Measurements from ENCODE around the gene AOAH. TPM values are rescaled to one million over a fixed set of nuclear protein-coding genes. Genes with fewer than 3 reads are reported as not detected.

The AOAH gene
- total RNA-seq, 1 donor = not detected

- no peak for DNase-seq (ENCODE audit: low read depth)
- no peak overlapping the region for H3K4me3 ChIP-seq (ENCODE audit: low read depth, low read length)
- TF ChIP-seq CTCF (IDR thresholded peaks at IDR 0.05; ENCODE audit: insufficient read depth, low read depth, low read length) = no peak
Observed at GRCh38 chr7:36602511-36602910, 121.8 kb downstream of the AOAH start.

DNA sequence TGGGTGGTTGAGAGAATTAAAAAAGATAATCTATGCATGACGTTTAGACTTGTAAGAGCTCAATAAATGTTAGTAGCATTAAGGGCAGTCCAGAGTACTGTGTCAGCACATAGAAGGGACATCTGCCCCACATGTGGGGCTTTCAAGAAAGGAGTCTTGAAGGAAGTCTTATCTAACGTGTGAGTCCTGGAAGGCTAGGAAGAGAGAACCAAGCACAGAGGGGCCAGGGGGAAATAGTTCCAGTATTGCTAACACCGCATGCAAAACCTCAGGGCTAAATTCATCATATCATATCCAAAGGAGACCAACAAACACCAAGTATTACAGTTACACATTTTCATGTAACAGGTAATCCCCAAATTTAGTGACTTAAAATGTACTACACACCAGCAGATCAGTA, 122.7 kb downstream of the AOAH start:
- DNase-seq (ENCODE audit: low read depth) = no peak
- no peak overlapping the region for H3K4me3 ChIP-seq (ENCODE audit: low read depth, low read length)
- no peak for TF ChIP-seq CTCF (IDR thresholded peaks at IDR 0.05; ENCODE audit: insufficient read depth, low read depth, low read length)

DNA sequence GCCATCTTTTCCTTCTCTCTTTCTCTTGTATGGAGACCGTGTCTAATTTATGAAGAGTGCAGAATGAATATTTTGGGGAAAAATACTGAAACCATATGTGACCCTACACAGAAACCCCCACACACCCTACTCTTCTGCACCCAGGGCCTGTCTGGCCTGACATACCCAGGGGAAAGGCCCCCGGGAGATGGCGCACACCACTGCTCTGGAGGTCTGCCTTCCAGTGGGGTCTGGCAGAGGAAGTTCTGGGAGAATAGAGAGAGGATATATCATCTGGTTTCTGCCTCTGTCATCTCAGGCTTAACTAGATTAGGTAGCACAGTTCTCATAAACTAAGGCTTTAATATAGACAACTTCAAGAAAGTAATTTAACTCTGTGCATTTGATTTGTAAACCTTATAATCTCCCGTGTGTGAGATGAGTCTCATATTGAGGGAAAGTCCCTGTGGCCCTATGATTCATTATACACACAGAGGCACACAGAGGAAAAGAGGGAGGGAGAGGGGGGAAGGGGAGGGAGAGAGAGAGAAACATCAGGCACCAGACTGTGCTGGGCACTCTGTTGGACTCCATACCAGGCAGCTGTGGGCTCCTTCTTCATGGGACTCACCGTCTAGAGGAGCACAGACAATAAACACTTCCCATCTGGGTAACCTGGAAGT, 123.3 kb downstream of the AOAH start:
- TF ChIP-seq CTCF (IDR thresholded peaks at IDR 0.05; ENCODE audit: insufficient read depth, low read depth, low read length) = no peak
- no peak overlapping the region for H3K4me3 ChIP-seq (ENCODE audit: low read depth, low read length)
- DNase-seq (ENCODE audit: low read depth) = no peak

DNA sequence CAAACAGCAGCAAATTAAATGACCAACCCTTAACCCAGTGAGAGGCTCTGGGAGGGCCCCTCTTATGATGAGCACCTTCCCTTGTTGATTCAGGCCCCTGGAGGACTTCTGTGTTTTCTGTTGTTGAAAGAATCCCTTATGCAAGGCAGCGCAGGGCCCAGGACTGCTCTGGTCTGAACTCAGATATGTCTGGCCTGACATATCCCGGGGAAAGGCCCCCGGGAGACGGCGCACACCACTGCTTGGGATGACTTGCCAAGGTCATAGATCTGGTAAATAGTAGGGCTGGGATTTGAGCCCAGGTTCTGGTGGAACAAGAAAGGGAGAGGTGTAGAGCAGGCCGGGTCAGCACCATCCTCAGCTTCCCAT, 124.0 kb downstream of the AOAH start:
- no peak for TF ChIP-seq CTCF (IDR thresholded peaks at IDR 0.05; ENCODE audit: insufficient read depth, low read depth, low read length)
- no peak overlapping the region for H3K4me3 ChIP-seq (ENCODE audit: low read depth, low read length)

DNA sequence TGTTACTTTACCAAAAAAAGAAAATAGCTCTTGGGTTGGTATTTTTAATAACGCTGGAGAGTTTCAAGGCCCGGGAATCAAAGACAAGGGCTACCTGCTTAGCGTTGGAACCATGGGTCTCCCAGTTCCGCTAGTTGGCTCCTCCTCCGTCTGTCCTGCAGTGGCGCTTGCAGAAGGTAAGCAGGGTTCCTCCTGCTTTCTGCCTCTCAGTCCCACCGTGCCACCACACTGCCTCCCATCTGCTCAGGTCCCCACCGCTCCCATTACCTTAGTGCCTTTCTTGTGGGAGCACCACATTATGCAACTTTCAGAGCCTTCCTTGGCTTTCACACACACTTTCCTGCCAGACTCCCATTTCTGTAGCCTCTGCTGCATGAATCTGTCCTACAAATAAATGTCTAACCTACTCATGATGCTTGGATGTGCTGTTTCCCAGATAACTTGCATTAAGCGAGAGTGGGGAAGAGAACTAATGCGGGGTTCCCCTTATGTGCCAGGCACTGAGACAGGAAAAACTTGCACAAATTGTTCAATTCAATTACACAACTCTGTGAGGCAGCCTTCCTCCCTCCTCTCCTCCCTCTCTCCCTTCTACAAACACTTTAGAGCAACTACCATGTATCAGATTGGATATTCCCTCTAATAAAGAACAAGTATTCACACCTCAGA, 124.5 kb downstream of the AOAH start:
- no peak for TF ChIP-seq CTCF (IDR thresholded peaks at IDR 0.05; ENCODE audit: insufficient read depth, low read depth, low read length)
- DNase-seq (ENCODE audit: low read depth) = no peak
- H3K4me3 ChIP-seq (ENCODE audit: low read depth, low read length) = no peak overlapping the region

More for the DNA sequence above, 124.0 kb downstream of the AOAH start:
- no peak for DNase-seq (ENCODE audit: low read depth)

DNA sequence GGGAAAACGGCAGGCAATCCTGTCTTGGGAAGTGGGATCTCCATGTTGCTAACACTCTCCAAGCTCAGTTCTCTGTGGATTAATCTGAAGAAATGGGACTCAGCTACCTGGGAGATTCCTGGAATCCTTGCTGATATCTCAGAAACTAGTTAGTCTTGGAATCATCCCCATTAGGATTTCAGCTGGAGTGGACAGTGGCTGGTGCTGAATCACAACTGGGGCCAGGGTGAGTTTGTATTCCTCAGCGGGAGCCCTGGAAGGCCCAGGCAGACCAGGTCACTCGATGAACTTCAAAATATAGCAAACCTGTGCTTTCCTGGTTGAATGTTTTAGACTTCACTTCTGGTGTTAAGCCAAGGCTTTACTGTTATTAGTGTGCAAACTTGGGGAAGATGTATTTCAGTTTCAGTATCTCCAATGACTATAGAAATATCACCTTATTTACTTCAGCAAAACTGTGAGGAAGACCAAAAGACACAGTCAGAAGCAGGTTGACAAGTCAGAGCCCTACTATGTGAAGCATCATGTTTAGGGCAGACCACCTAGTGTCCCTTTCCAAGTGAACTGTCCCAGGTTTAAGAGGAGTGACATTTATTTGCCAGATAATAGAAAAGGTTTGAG, 126.1 kb downstream of the AOAH start:
- TF ChIP-seq CTCF (IDR thresholded peaks at IDR 0.05; ENCODE audit: insufficient read depth, low read depth, low read length) = no peak
- no peak for DNase-seq (ENCODE audit: low read depth)
- no peak overlapping the region for H3K4me3 ChIP-seq (ENCODE audit: low read depth, low read length)

Data from fibroblast of villous mesenchyme (primary cell).